Ovary (tissue), 9 donors: ENCODE measurements around the gene FAM193B. TPM values are rescaled to one million over a fixed set of nuclear protein-coding genes. Genes with fewer than 3 reads are reported as not detected.

ENCODE experiments used
- DNase-seq, 5 donors: peaks; one replicate each; pipeline ENCODE4 v3.0.0-alpha.2; 2019 to 2020
- H3K27ac ChIP-seq, 2 donors: fragments of 200-600 bp; one replicate each; pipeline versions ENCODE4 v1.5.1 to v1.8.0; 2019 to 2022
- H3K27me3 ChIP-seq: fragments of 200-600 bp; one replicate; pipeline ENCODE4 v1.8.0; 2022
- H3K36me3 ChIP-seq: fragments of 200-600 bp; sonication (generic); one replicate; pipeline ENCODE4 v1.5.1; 2019
- H3K4me1 ChIP-seq: one replicate; pipeline ENCODE4 v1.8.1; 2013; ENCODE audit warnings: mild to moderate bottlenecking, moderate library complexity; ENCODE audit not compliant: insufficient read depth
- H3K4me3 ChIP-seq: fragments of 200-600 bp; sonication (generic); one replicate; pipeline ENCODE4 v1.5.1; 2017
- H3K9me3 ChIP-seq, 2 donors: fragments of 200-600 bp in 1 of 2; sonication (generic) in 1 of 2; one replicate each; pipeline versions ENCODE4 v1.5.1 to v1.8.1; 2013 to 2019; ENCODE audit warnings: mild to moderate bottlenecking in 1 of 2, moderate library complexity in 1 of 2
- CTCF ChIP-seq, 3 donors: fragments of 450-650 bp in 2 of 3; fragments of 200-600 bp in 1 of 3; IDR thresholded peaks; one replicate each; pipeline versions ENCODE4 v1.5.1 to v1.8.0; 2016 to 2022; ENCODE audit warnings: antibody characterized with exemption in 3 of 3, mild to moderate bottlenecking in 1 of 3
- EP300 ChIP-seq: sonication (generic); formaldehyde crosslinking; IDR thresholded peaks from one replicate; pipeline ENCODE4 v1.6.1; 2017; ENCODE audit warnings: antibody characterized with exemption
- POLR2A ChIP-seq: fragments of 450-650 bp; IDR thresholded peaks from one replicate; pipeline ENCODE4 v1.6.1; 2017; ENCODE audit warnings: antibody characterized with exemption, mild to moderate bottlenecking, moderate library complexity
- WGBS, 3 donors: extraction: QIAGEN DNeasy Blood & Tissue Kit in 1 of 3; methylation state at CpG; one replicate each; pipeline versions ENCODE4 v1.1.5 to v1.1.7; 2013 to 2017; 5-methylcytosine and 5-hydroxymethylcytosine counted together
- intact Hi-C, 4 donors: fragments of 100-400 bp; cut with DNase I; formaldehyde crosslinking; loops; one replicate each; pipeline versions ENCODE4 v1.11.0 to v1.15.1; 2022 to 2023
- polyA plus RNA-seq, 2 donors: library from polyadenylated mRNA; stranded (reverse); fragments of 200-250 nt in 1 of 2; fragments of 350-450 nt in 1 of 2; fragmentation: Illumina TruSeq in 1 of 2; extraction: RNeasy Lipid Tissue Mini Kit (QIAGEN cat#74804) in 1 of 2; gene quantifications; one replicate each; pipeline ENCODE4 v1.2.3, GENCODE V29; 2013 to 2014
- total RNA-seq, 7 donors: library from RNA; depleted of rRNA in 2 of 7; stranded (reverse); fragments of >200 nt in 2 of 7; fragmentation: NEBNext Ultra II Directional in 3 of 7; extraction: Animal tissue kit (Norgen Biotek cat#: 25700) in 3 of 7; gene quantifications; one replicate each; pipeline versions ENCODE4 v1.1.0 to v1.2.4, GENCODE V29; 2016 to 2023
- donor health status: DM: no; HTN: no; CAD: no; lungs with moderate emphysema.
- donor health status: DM: no; HTN: no; CAD: no.
- donor health status: Bipolar disorder and iron deficiency.
- donor health status: DM: yes; HTN: yes; CAD: no.
- donor health status: DM: no; HTN: no; CAD: no.
- donor health status: DM: yes; HTN: yes; CAD: no.

Gene FAM193B
- total and polyA plus RNA-seq, 9 donors: 14.8 to 77.6 (median 64.3) TPM

- TF ChIP-seq CTCF (IDR thresholded peaks at IDR 0.05) (no peak), POLR2A (no peak), EP300 (no peak)
- H3K4me3 ChIP-seq: no peak overlapping the region
- H3K36me3 ChIP-seq: no peaks in the 10 kb centered on the region
- WGBS, 3 donors: 85 to 93% (median 92%) methylated on average over 8 of the region's 8 CpGs
- DNase-seq: no peak
- H3K27ac ChIP-seq: no peak overlapping the region
- intact Hi-C loops: no loop called here
- H3K4me1 ChIP-seq: peaks cover 1% of the 10 kb centered on the region
- no peaks in the 10 kb centered on the region for H3K27me3 ChIP-seq
- H3K9me3 ChIP-seq: no peaks in the 10 kb centered on the region
Observed at GRCh38 chr5:177594071-177594470, 39.7 kb upstream of the FAM193B start.

DNA sequence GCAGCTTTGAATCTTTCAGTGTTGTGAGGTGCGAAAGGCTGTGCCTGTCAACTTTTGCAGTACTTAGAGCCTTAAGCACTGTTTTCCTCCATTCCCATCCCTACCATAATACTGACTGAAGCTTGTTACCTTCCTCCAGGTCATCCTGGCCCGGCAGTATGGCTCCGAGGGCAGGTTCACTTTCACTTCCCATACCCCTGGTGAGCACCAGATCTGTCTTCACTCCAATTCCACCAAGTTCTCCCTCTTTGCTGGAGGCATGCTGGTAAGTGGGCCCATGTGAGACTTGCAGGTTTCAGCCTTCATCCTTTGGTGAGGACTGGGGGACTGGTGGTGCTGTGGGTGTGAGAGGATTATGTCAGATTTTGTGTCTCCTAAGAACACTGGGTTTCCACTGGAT, 39.1 kb upstream of the FAM193B start:
- no peak overlapping the region for H3K4me3 ChIP-seq
- DNase-seq: no peak
- no peaks in the 10 kb centered on the region for H3K4me1 ChIP-seq
- no peaks in the 10 kb centered on the region for H3K9me3 ChIP-seq
- WGBS, 3 donors: 76 to 85% (median 80%) methylated on average over 3 of the region's 3 CpGs
- H3K36me3 ChIP-seq: no peaks in the 10 kb centered on the region
- no peaks in the 10 kb centered on the region for H3K27me3 ChIP-seq
- TF ChIP-seq CTCF (IDR thresholded peaks at IDR 0.05) (no peak), EP300 (no peak), POLR2A (no peak)
- no peak overlapping the region for H3K27ac ChIP-seq
- intact Hi-C loops: no loop called here

DNA sequence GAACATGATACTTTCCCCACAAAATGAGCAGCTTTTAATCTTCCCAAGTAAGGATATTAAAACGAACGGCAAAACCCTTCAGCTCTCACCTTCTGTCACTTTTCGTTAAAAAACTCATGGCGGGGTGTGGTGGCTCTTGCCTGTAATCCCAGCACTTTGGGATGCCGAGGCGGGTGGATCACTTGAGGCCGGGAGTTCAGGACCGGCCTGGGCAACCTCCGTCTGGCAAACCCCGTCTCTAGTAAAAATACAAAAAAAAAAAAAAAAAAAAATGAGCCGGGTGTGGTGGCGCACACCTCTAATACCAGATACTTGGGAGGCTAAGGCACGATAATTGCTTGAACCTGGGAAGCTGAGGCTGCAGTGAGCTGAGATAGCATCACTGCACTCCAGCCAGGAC, 38.5 kb upstream of the FAM193B start:
- Histone ChIP-seq H3K4me3 (peak overlapping the region; percentile 85), H3K36me3 (no peaks in the 10 kb centered on the region), H3K27me3 (no peaks in the 10 kb centered on the region), H3K9me3 (no peaks in the 10 kb centered on the region), H3K27ac (no peak overlapping the region), H3K4me1 (no peaks in the 10 kb centered on the region)
- intact Hi-C loops: no loop called here
- WGBS, 3 donors: 69 to 75% (median 72%) methylated on average over 13 of the region's 13 CpGs
- DNase-seq: no peak
- TF ChIP-seq CTCF (IDR thresholded peaks at IDR 0.05): no peak
- TF ChIP-seq EP300: no peak
- no peak for TF ChIP-seq POLR2A

DNA sequence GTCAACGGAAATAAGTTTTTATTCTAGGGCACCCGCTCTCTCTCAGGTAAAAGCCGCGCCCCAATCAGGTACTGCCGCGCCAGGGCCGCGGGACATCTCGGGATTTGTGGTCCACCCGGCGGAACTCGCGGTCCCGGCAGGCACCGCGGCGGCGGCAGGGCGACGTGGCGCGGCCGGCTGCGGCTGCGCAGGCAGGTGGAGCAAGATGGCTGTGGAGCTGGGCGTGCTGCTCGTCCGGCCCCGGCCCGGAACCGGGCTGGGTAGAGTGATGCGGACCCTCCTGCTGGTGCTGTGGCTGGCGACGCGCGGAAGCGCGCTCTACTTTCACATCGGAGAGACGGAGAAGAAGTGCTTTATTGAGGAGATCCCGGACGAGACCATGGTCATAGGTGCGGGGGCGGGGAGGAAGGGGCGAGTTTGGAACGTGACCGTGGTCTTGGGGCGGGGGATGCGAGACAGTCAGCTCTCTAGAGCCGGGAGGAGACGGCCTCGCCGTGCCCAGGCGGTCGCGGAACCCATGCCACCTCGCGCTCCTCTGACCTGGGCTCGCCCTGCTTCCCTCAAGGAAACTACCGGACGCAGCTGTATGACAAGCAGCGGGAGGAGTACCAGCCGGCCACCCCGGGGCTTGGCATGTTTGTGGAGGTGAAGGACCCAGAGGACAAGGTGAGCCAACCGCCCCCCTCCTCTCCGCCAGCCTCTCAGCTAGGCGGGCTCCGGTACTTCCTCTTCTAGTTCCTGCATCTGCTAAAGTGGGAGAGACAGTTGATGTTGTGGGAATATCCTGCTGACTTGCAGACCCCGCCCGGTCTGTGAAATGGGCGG, 37.9 kb upstream of the FAM193B start, which contains the start of gene TMED9:
TSS of gene TMED9 (plus strand) at position 194 of the 825 bp plus-strand sequence. CDS start at position 206, 12 bp downstream.
- peak; percentile 75 to 89 (median 79) for DNase-seq
- Histone ChIP-seq H3K4me1 (no peaks in the 10 kb centered on the region), H3K4me3 (peak within 1 kb of the TSS; percentile 85), H3K36me3 (no peaks in the 10 kb centered on the region), H3K27me3 (no peaks in the 10 kb centered on the region), H3K27ac (peak within 1 kb of the TSS in 1 of 2 donors; percentile 49), H3K9me3 (no peaks in the 10 kb centered on the region)
- WGBS, 3 donors: 0 to 1% (median 0%) methylated on average over 69 to 71 of the region's 71 CpGs
- intact Hi-C loops: no loop called here
- TF ChIP-seq EP300 (no peak), POLR2A (peak; percentile 78), CTCF (IDR thresholded peaks at IDR 0.05) (peak; percentile 21 to 37 (median 36))
